IPS-20b (cell line): ENCODE data around the gene LAMTOR5.

Experiments
- H3K27ac ChIP-seq: one replicate; pipeline ENCODE4 v1.5.1; 2013; ENCODE audit warnings: low read length
- H3K27me3 ChIP-seq: 2 replicates; pipeline ENCODE4 v1.6.1; 2013; ENCODE audit warnings: mild to moderate bottlenecking, low read length, inconsistent platforms; ENCODE audit not compliant: insufficient read depth
- H3K36me3 ChIP-seq: 2 replicates; pipeline ENCODE4 v1.6.1; 2013; ENCODE audit warnings: low read depth, mild to moderate bottlenecking, inconsistent platforms, low read length, moderate library complexity; ENCODE audit not compliant: insufficient read depth
- H3K4me1 ChIP-seq: 2 replicates; pipeline ENCODE4 v1.6.1; 2013; ENCODE audit warnings: mild to moderate bottlenecking, control low read depth, inconsistent platforms, low read length, moderate library complexity; ENCODE audit not compliant: insufficient read depth
- H3K4me3 ChIP-seq: 2 replicates; pipeline ENCODE4 v1.5.1; 2013; ENCODE audit warnings: mild to moderate bottlenecking, low read length, inconsistent platforms
- H3K9ac ChIP-seq: 2 replicates; pipeline ENCODE4 v1.6.1; 2013; ENCODE audit warnings: low read depth, mild to moderate bottlenecking, inconsistent platforms, low read length, moderate library complexity
- H3K9me3 ChIP-seq: 2 replicates; pipeline ENCODE4 v1.6.1; 2013; ENCODE audit warnings: mild to moderate bottlenecking, low read depth, low read length, inconsistent platforms; ENCODE audit not compliant: insufficient read depth

The LAMTOR5 gene

DNA sequence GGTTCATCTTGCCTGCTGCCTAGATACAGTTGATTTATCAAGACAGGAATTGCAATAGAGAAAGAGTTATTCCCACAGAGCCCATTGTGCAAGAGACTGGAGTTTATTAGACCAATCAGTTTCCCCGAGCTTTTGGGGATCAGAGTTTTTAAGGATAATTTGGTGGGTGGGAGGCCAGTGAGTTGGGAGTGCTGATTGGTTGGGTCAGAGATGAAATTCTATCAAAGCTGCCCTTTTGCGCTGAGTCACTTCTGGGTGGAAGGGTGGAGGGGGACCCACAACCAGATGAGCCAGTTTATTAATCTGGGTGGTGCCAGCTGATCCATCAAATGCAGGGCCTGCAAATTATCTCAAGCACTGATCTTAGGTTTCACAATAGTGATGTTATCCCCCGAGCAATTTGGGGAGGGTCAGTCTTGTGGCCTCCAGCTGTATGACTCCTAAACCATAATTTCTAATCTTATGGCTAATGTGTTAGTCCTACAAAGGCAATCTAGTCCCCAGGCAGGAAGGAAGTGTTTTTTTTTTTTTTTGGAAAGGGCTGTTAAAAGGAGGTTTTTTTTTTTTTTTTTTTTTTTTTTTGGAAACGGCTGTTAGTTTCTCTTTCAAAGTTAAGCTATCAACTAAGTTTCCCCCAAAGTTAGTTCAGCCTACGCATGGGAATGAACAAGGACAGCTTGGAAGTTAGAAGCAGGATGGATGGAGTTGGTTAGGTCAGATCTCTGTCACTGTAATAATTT lies 24.1 kb downstream of the LAMTOR5 start:
- no peak overlapping the region for H3K4me3 ChIP-seq

DNA sequence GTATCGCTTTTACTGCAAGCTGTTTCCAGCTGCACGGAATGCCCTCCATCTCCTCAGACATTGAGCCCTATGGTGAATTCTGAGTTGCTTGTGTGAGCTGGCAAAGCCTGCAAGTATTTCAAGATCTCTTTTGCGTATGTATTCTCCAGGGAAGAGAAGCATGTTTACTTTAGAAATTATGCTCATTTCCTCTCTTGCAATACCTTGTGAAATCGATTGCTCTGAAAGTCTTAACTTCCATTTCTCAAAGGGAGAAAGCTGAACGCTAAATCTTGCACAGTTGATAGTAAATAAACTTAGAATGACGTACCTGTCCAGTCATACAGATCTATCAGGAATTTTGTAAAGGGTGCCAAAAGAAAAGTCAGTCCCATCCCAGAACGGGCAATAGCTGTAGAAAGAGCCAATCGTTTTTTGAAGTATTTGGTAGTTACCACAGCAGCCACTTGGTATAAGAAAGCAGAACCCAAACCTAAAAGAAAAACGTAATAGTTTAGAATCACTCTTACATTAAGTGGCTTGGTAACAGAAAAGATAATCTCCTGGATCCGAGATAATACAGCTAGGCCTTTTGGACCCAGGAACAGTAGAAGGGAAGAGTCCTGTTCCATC lies 26.7 kb downstream of the LAMTOR5 start:
- Histone ChIP-seq H3K4me1 (no peaks in the 10 kb centered on the region), H3K27me3 (no peaks in the 10 kb centered on the region), H3K36me3 (peaks cover 33% of the 10 kb centered on the region), H3K4me3 (no peak overlapping the region), H3K27ac (no peak overlapping the region), H3K9me3 (no peaks in the 10 kb centered on the region), H3K9ac (no peak overlapping the region)

More for the DNA sequence above, 24.1 kb downstream of the LAMTOR5 start:
- Histone ChIP-seq H3K9ac (no peak overlapping the region), H3K9me3 (no peaks in the 10 kb centered on the region), H3K4me1 (no peaks in the 10 kb centered on the region), H3K27ac (no peak overlapping the region), H3K27me3 (no peaks in the 10 kb centered on the region), H3K36me3 (peaks cover 12% of the 10 kb centered on the region)

DNA sequence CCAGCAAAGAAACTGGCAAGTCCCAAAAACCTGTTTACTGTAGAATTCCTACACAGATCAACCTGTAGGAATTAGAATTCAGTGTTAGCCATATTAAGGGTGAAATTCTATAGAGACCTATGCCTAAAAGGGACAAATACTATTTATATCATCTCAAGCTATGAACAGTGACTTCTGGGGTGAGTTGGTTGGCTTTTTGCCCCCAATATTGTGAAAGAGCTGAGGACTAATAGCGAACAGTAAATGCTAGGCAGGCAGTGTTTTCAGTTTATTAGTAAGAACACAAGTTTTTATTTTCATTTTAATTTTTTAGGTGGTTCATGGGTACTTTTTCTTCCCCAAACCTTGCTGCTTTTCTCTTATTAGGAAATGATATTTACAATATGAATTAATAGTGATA lies 32.0 kb downstream of the LAMTOR5 start:
- H3K27me3 ChIP-seq, result no peaks in the 10 kb centered on the region
- H3K4me1 ChIP-seq, result no peaks in the 10 kb centered on the region
- H3K9me3 ChIP-seq, result no peaks in the 10 kb centered on the region
- H3K4me3 ChIP-seq, result no peak overlapping the region
- peaks cover 64% of the 10 kb centered on the region for H3K36me3 ChIP-seq
- no peak overlapping the region for H3K27ac ChIP-seq
- H3K9ac ChIP-seq, result no peak overlapping the region

DNA sequence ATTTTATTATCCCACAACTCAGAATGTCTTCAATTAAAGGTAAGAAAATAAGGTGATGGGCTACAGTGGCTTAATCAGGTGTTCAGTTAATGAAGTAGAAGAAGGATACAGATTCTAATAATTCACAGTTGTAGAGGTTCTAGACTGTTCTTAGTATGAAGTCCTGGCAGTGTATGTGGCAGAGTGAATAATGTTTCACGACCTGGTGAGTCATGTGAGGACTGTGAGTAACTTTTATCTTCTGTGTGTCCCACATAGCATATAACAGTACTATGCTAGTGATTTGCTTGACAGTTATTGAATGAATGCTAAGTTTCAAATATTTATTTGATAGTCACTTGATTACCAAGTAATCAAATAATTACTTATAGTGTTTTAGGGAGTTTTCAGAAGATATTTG lies 36.7 kb downstream of the LAMTOR5 start:
- Histone ChIP-seq H3K27ac (no peak overlapping the region), H3K36me3 (peaks cover 54% of the 10 kb centered on the region), H3K4me1 (no peaks in the 10 kb centered on the region)

DNA sequence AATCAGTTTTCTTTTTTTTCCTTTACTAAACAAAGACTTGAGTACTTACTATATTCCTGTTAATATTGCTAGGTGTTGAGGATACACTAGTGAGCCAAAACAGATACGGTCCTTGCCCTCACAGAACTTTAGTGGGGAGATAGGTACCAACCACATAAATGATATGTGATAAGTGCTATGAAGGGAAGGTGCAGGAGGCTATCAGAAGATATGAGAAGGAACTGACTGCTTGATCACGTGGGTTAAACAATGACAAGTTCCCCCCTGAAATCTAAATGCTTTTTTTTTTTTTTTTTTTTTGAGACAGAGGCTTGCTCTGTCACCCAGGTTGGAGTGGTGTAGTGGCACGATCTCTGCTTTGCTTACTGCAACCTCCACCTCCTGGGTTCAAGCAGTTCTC lies 43.3 kb downstream of the LAMTOR5 start:
- Histone ChIP-seq H3K4me1 (no peaks in the 10 kb centered on the region), H3K27me3 (no peaks in the 10 kb centered on the region), H3K36me3 (peaks cover 56% of the 10 kb centered on the region), H3K27ac (no peak overlapping the region), H3K9ac (no peak overlapping the region), H3K9me3 (no peaks in the 10 kb centered on the region), H3K4me3 (no peak overlapping the region)

More for the DNA sequence above, 36.7 kb downstream of the LAMTOR5 start:
- Histone ChIP-seq H3K27me3 (no peaks in the 10 kb centered on the region), H3K9ac (no peak overlapping the region), H3K4me3 (no peak overlapping the region), H3K9me3 (no peaks in the 10 kb centered on the region)

DNA sequence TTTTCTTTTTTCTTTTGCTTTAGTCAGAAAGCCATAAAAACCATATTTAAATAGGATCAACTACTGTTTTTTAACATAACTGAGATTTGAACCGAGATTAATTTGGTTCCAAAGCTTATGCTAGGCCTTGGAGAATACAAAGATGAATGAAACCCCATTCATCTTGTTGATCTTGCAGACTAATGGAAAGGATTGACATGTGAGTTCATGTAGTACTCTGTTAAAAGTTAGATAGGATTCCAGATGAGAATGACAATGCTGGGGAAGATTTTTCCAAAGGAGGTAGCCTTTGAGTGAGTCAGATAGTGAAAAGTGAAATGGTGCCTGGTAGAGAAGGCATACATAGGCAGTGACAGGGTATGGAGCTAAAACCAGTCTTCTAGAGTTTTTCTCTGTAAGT lies 45.6 kb downstream of the LAMTOR5 start:
- no peak overlapping the region for H3K4me3 ChIP-seq
- no peaks in the 10 kb centered on the region for H3K4me1 ChIP-seq
- H3K27me3 ChIP-seq, result no peaks in the 10 kb centered on the region
- H3K36me3 ChIP-seq, result peaks cover 57% of the 10 kb centered on the region
- H3K27ac ChIP-seq, result no peak overlapping the region
- H3K9me3 ChIP-seq, result no peaks in the 10 kb centered on the region
- no peak overlapping the region for H3K9ac ChIP-seq

DNA sequence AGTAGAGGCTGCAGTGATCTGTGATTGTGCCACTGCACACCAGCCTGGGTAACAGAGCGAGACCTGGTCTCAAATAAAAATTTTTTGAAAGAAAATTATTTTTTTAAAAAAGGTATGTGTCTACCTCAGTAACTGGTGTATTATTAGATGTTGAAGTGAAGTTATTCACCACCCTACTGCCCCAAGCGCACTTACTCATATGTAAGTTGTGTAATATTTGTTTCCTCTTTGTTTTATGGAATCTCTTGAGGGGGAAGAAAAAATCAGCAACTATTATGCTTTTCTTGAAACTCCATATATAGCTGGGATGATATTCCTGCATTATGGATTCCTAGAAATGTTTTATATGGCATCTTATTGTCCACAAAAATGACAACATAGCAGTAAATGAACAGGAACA lies 47.1 kb downstream of the LAMTOR5 start:
- Histone ChIP-seq H3K4me3 (no peak overlapping the region), H3K9me3 (no peaks in the 10 kb centered on the region), H3K4me1 (no peaks in the 10 kb centered on the region), H3K9ac (no peak overlapping the region), H3K27me3 (no peaks in the 10 kb centered on the region), H3K36me3 (peaks cover 55% of the 10 kb centered on the region), H3K27ac (no peak overlapping the region)

GRCh38 chr1:110356379-110356778 lies 51.1 kb downstream of the LAMTOR5 start:
- H3K4me3 ChIP-seq, result no peak overlapping the region
- no peak overlapping the region for H3K27ac ChIP-seq
- no peaks in the 10 kb centered on the region for H3K4me1 ChIP-seq
- H3K9ac ChIP-seq, result no peak overlapping the region
- peaks cover 52% of the 10 kb centered on the region for H3K36me3 ChIP-seq
- no peaks in the 10 kb centered on the region for H3K27me3 ChIP-seq
- H3K9me3 ChIP-seq, result no peaks in the 10 kb centered on the region

DNA sequence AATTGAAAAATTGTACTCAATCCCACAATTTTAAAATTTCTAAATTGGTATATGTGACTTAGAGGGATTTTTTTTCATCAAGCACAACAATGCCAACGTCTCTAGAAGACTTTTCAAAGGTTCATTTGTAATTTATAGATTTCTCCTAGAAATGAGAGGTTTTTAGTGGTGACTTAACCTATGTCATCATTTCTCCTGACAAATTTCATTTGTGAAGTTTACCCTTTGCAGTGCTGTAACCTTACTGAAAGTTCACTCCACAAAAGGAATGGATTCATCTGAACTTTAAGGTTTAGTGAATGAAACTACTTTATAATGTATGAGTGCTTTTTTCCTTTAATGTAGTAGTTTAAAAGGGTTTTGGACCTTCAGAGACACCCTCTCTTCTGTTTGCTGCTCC lies 52.2 kb downstream of the LAMTOR5 start:
- H3K9me3 ChIP-seq, result no peaks in the 10 kb centered on the region
- no peaks in the 10 kb centered on the region for H3K4me1 ChIP-seq
- peaks cover 57% of the 10 kb centered on the region for H3K36me3 ChIP-seq
- no peaks in the 10 kb centered on the region for H3K27me3 ChIP-seq
- no peak overlapping the region for H3K9ac ChIP-seq
- H3K4me3 ChIP-seq, result no peak overlapping the region
- H3K27ac ChIP-seq, result no peak overlapping the region
